SK-N-MC (cell line): ENCODE measurements around the gene SOX6.
A peak's percentile ranks its signal among the peaks of the same experiment; 100 is the strongest.

Experiments
- DNase-seq: peaks from one replicate; pipeline ENCODE4 v3.0.0-alpha.2; 2011; ENCODE audit warnings: low read depth, low spot score
- H3K27ac ChIP-seq: fragments of 200-600 bp; sonication (generic); 2 replicates; pipeline ENCODE4 v1.5.1; 2016; ENCODE audit warnings: mixed run types
- H3K36me3 ChIP-seq: fragments of 200-600 bp; sonication (generic); 2 replicates; pipeline ENCODE4 v1.6.1; 2017; ENCODE audit warnings: antibody characterized with exemption, low read length, mixed read lengths; ENCODE audit not compliant: insufficient read depth
- H3K4me3 ChIP-seq: fragments of 200-600 bp; sonication (generic); 2 replicates; pipeline ENCODE4 v1.5.1; 2016
- H3K9ac ChIP-seq: fragments of 200-600 bp; sonication (generic); 2 replicates; pipeline ENCODE4 v1.8.0; 2017; ENCODE audit warnings: mixed run types, mixed read lengths; ENCODE audit not compliant: insufficient read length
- H3K9me3 ChIP-seq: fragments of 200-600 bp; sonication (generic); 2 replicates; pipeline ENCODE4 v1.6.1; 2017; ENCODE audit warnings: low read depth, mild to moderate bottlenecking, antibody characterized with exemption, low read length, moderate library complexity, mixed read lengths
- EZH2 ChIP-seq: fragments of 200-600 bp; sonication (generic); IDR thresholded peaks from one replicate; pipeline ENCODE4 v1.6.1; 2017; ENCODE audit warnings: antibody characterized with exemption
- FOXP2 ChIP-seq: optimal IDR thresholded peaks from 2 replicates; pipeline ENCODE3; 2011; ENCODE audit warnings: mild to moderate bottlenecking, moderate library complexity; ENCODE audit not compliant: insufficient read depth; ENCODE audit errors: extremely low read length, control extremely low read depth
- POLR2AphosphoS5 ChIP-seq: IDR thresholded peaks from 2 replicates; pipeline ENCODE4 v1.6.1; 2012; ENCODE audit warnings: mild to moderate bottlenecking, low read depth, low read length, borderline replicate concordance

SOX6 gene

DNA sequence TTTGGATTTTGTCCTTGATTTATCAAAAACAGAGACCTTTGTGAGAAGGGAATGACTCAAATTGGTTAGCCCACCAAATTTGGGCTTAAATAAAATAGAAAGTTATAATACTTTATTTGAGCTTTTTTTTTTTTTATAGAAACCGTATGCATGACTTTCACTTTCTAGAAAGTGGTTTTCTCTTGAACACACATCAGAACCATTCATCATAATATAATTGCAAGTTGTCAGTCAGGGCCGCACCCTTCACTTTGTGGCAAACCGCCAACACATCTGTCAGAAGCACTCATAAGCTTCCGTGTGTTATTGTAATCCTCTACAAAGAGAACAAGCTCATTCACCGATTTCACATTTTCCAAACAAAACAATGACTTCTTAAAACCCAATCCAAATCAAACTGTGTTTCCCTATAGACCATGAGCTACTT is 76.1 kb downstream of the SOX6 start:
- TF ChIP-seq POLR2AphosphoS5 (no peak), FOXP2 (no peak), EZH2 (no peak)
- Histone ChIP-seq H3K4me3 (no peak overlapping the region), H3K36me3 (peaks cover 29% of the 10 kb centered on the region), H3K9me3 (no peaks in the 10 kb centered on the region), H3K9ac (no peak overlapping the region), H3K27ac (no peak overlapping the region)
- no peak for DNase-seq

- Histone ChIP-seq H3K9me3 (no peaks in the 10 kb centered on the region), H3K9ac (no peak overlapping the region), H3K36me3 (peaks cover 29% of the 10 kb centered on the region), H3K27ac (no peak overlapping the region), H3K4me3 (no peak overlapping the region)
- TF ChIP-seq POLR2AphosphoS5: no peak
- no peak for TF ChIP-seq FOXP2
- no peak for TF ChIP-seq EZH2
- no peak for DNase-seq
Observed at GRCh38 chr11:16279524-16279923, 76.8 kb downstream of the SOX6 start.

GRCh38 chr11:16278979-16279378 is 77.4 kb downstream of the SOX6 start:
- peaks cover 29% of the 10 kb centered on the region for H3K36me3 ChIP-seq
- no peak overlapping the region for H3K27ac ChIP-seq
- H3K4me3 ChIP-seq: no peak overlapping the region
- no peak overlapping the region for H3K9ac ChIP-seq
- no peaks in the 10 kb centered on the region for H3K9me3 ChIP-seq
- no peak for DNase-seq
- TF ChIP-seq EZH2 (no peak), POLR2AphosphoS5 (no peak), FOXP2 (no peak)

DNA sequence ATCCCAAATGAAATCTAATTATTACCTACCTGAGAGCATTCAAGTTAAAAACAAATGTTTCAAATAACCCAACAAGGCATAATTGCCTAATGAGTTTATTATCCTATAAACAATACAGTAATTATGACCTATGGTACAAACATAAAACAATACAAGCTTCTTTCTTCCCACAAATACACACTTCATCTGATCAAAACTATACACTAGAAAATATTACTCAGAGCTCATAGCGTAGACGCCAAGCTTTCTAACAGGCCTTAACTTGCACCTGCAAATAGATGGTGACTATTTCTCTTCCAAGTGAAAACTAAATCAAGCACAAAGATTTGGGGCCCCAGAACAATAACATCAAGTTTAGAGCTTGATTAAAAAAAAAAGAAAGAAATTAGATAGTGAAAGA is 78.1 kb downstream of the SOX6 start:
- Histone ChIP-seq H3K9me3 (no peaks in the 10 kb centered on the region), H3K4me3 (no peak overlapping the region), H3K27ac (no peak overlapping the region), H3K9ac (no peak overlapping the region), H3K36me3 (peaks cover 29% of the 10 kb centered on the region)
- no peak for DNase-seq
- TF ChIP-seq POLR2AphosphoS5 (no peak), EZH2 (no peak), FOXP2 (no peak)

DNA sequence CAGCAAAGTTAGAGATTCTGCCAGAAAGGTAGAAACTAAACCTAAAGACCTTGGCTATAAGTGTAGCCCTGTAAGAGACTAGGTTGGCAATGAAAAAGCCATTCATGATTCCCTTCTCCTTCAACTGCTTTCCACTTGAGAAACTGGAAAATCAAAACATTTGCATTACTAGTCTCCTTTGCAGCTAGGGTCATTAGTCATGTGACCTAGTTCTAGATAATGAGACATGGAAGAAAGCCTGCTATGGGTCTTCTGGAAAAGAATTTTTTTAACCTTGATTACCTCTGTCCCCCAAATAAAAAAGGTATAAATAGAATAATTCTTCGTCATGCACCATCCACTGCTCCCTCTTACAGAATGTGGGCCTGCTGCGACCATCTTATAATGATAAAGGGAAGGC is 80.1 kb downstream of the SOX6 start:
- DNase-seq: no peak
- Histone ChIP-seq H3K27ac (peak overlapping the region; percentile 18; the same call in 1 of the 2 replicates), H3K4me3 (no peak overlapping the region), H3K9ac (no peak overlapping the region), H3K36me3 (peaks cover 27% of the 10 kb centered on the region), H3K9me3 (no peaks in the 10 kb centered on the region)
- TF ChIP-seq EZH2: no peak
- TF ChIP-seq POLR2AphosphoS5: no peak
- TF ChIP-seq FOXP2: no peak

DNA sequence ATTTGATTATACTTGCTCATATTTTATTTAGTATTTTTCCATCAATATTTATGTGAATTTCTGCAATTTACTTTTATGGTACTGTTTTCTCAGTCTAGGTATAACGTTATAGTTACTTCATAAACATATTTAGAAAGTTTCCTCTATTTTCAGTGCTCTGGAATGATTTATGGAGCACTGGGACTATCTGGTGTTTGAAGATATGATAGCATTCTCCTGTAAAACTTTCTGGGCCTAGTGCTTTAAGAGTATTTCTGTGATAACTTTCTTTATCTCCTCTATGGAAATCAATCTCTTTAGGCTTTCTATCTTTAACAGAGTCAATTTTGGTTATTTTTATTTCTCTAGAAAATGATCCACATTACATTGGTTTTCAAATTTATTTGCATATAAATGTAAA is 85.1 kb downstream of the SOX6 start:
- Histone ChIP-seq H3K9me3 (peaks cover 9% of the 10 kb centered on the region; the same call in 1 of the 2 replicates), H3K36me3 (peaks cover 40% of the 10 kb centered on the region), H3K9ac (no peak overlapping the region), H3K4me3 (no peak overlapping the region), H3K27ac (no peak overlapping the region)
- no peak for TF ChIP-seq FOXP2
- TF ChIP-seq POLR2AphosphoS5: no peak
- no peak for TF ChIP-seq EZH2
- DNase-seq: no peak

- DNase-seq: no peak
- peaks cover 88% of the 10 kb centered on the region for H3K36me3 ChIP-seq
- no peak overlapping the region for H3K27ac ChIP-seq
- peaks cover 21% of the 10 kb centered on the region; the same call in 1 of the 2 replicates for H3K9me3 ChIP-seq
- no peak overlapping the region for H3K4me3 ChIP-seq
- no peak overlapping the region for H3K9ac ChIP-seq
- TF ChIP-seq FOXP2 (no peak), POLR2AphosphoS5 (no peak), EZH2 (no peak)
Observed at GRCh38 chr11:16266021-16266420, 90.3 kb downstream of the SOX6 start.

DNA sequence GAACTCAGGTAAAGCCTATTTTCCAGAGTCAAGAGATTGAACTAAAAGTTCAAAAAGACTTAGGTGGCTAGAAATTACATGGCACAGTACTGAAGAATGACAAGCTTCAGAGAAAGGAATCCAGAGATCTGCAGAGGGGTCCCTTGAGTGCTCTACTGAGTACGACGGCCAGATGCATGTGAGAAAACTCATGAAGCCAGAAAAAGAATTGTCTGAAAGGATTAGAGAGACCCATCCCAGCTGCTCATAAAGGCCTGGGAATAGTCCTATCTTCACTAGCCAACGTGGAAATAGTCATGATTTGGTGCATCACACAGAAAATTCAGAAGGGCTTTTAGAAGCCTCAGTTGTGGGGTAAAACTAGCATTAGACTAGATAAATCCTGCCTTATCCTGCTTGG is 91.3 kb downstream of the SOX6 start:
- TF ChIP-seq EZH2: no peak
- no peak for TF ChIP-seq POLR2AphosphoS5
- TF ChIP-seq FOXP2: no peak
- DNase-seq: no peak
- no peak overlapping the region for H3K9ac ChIP-seq

DNA sequence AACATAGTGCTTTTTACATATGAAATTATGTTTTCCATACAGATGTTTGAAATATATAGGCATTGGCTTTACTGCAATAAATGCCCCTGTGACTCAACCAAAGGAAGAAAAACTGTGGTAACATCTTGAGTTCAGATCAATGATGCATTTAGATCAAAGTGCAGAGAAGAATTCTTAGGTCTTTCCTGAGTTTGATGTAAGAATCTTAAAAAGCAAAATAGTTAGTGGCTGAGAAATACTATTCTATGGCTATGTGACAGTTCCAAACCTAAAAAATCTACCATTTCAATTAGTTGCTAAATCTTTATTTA is 93.7 kb downstream of the SOX6 start:
- DNase-seq: no peak
- no peak overlapping the region for H3K27ac ChIP-seq
- TF ChIP-seq FOXP2: no peak

More for the DNA sequence above, 91.3 kb downstream of the SOX6 start:
- Histone ChIP-seq H3K27ac (no peak overlapping the region), H3K36me3 (peaks cover 87% of the 10 kb centered on the region), H3K4me3 (no peak overlapping the region), H3K9me3 (peaks cover 23% of the 10 kb centered on the region; the same call in 1 of the 2 replicates)

More for the DNA sequence above, 93.7 kb downstream of the SOX6 start:
- H3K4me3 ChIP-seq: no peak overlapping the region
- H3K36me3 ChIP-seq: peaks cover 78% of the 10 kb centered on the region
- peaks cover 17% of the 10 kb centered on the region; the same call in 1 of the 2 replicates for H3K9me3 ChIP-seq
- H3K9ac ChIP-seq: no peak overlapping the region
